Small intestine (tissue), 7 donors: ENCODE measurements around the gene TMEM81. TPM values are rescaled to one million over a fixed set of nuclear protein-coding genes. Genes with fewer than 3 reads are reported as not detected.
A peak's percentile ranks its signal among the peaks of the same experiment; 100 is the strongest.

ENCODE experiments used
- DNase-seq, 2 donors: peaks; one replicate each; pipeline versions ENCODE4 v3.0.0 to v3.0.0-alpha.2; 2013
- FAIRE-seq: peaks from 2 replicates; lab custom pipeline; 2012; peaks lifted over from hg19 to GRCh38; lab: Jason Lieb, UNC
- H3K27ac ChIP-seq, 3 donors: one replicate each; pipeline ENCODE4 v1.5.1; 2013; ENCODE audit warnings: low read length in 2 of 3, mild to moderate bottlenecking in 2 of 3, control low read depth in 1 of 3, inconsistent platforms in 1 of 3, low read depth in 1 of 3, moderate library complexity in 1 of 3
- H3K27me3 ChIP-seq, 3 donors: one replicate each; pipeline ENCODE4 v1.6.1; 2013; ENCODE audit warnings: low read length in 3 of 3, inconsistent platforms in 1 of 3; ENCODE audit not compliant: control insufficient read depth in 3 of 3, insufficient read depth in 3 of 3
- H3K36me3 ChIP-seq, 3 donors: one replicate each; pipeline ENCODE4 v1.6.1; 2013; ENCODE audit warnings: low read length in 3 of 3, inconsistent platforms in 1 of 3, low read depth in 1 of 3, mild to moderate bottlenecking in 1 of 3, moderate library complexity in 1 of 3; ENCODE audit not compliant: control insufficient read depth in 3 of 3, insufficient read depth in 2 of 3
- H3K4me1 ChIP-seq, 3 donors: one replicate each; pipeline ENCODE4 v1.6.1; 2013; ENCODE audit warnings: low read length in 2 of 3, inconsistent platforms in 1 of 3, low read depth in 1 of 3, mild to moderate bottlenecking in 1 of 3, moderate library complexity in 1 of 3; ENCODE audit not compliant: control insufficient read depth in 3 of 3, insufficient read depth in 2 of 3
- H3K4me3 ChIP-seq, 3 donors: one replicate each; pipeline ENCODE4 v1.5.1; 2013; ENCODE audit warnings: low read length in 3 of 3, control low read depth in 1 of 3, inconsistent platforms in 1 of 3, low read depth in 1 of 3, mild to moderate bottlenecking in 1 of 3, moderate library complexity in 1 of 3
- H3K9me3 ChIP-seq, 2 donors: one replicate each; pipeline ENCODE4 v1.6.1; 2013; ENCODE audit warnings: low read depth in 1 of 2, low read length in 1 of 2; ENCODE audit not compliant: control insufficient read depth in 2 of 2, insufficient read depth in 1 of 2
- WGBS, 3 donors: extraction: QIAGEN DNeasy Blood & Tissue Kit; methylation state at CpG; one replicate each; pipeline ENCODE4 v1.1.7; 2013; 5-methylcytosine and 5-hydroxymethylcytosine counted together
- polyA plus RNA-seq, 4 donors: library from polyadenylated mRNA; stranded (reverse) in 3 of 4; unstranded in 1 of 4; fragments of 200-250 nt in 3 of 4; fragments of 120-200 nt in 1 of 4; gene quantifications; one replicate each; pipeline versions ENCODE4 v1.2.1 to v1.2.3, GENCODE V29; 2013
- donor health status: healthy with polysubstance abuse.
- donor health status: control.
- donor health status: control.
- donor health status: Bipolar disorder and iron deficiency.
- donor health status: healthy.

Gene TMEM81
- polyA plus RNA-seq, 4 donors, result 1.4 to 2.8 (median 1.9) TPM

DNA sequence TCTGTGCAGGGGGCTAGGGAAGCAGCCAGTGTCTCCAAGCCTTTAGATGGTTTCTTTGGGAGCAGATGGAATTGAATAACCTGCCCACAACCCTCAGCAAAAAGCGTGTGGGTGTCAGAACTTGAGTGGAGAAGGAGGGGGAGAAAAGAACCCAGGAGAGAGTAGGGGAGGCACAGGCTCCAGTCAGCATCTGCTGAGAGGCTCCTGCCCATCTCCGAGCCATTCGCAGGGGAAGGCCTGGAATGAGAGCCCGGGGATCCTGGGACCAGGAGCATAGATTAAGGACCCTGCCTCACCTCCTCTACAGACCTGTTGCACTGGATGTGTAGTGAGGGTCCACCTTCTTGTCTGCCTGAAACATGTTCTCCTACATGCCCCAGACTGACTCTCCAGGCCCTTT lies 16.3 kb downstream of the TMEM81 start:
- no peak for FAIRE-seq

DNA sequence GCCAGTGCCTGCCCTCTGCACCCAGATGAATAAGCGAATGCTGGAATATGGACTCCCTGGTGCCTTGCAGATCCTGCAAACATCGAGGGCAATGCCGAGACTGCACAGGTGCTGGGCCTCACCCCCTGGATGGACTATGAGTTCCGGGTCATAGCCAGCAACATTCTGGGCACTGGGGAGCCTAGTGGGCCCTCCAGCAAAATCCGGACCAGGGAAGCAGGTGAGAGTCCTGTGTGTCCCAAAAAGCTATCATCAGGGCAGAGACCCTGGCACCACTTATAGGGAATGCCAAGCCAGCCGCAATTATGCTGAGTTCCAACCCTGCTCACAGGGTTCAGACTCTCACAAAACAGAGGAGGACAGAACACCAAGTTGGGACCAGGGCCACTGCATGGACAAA lies 17.2 kb downstream of the TMEM81 start:
- H3K4me3 ChIP-seq, result no peak overlapping the region
- no peak overlapping the region for H3K27ac ChIP-seq
- H3K9me3 ChIP-seq, result no peaks in the 10 kb centered on the region
- no peaks in the 10 kb centered on the region for H3K27me3 ChIP-seq
- DNase-seq (peak in 1 of 2 donors; percentile 22), FAIRE-seq (no peak)
- no peaks in the 10 kb centered on the region for H3K4me1 ChIP-seq
- WGBS, 3 donors, result 43 to 78% (median 60%) methylated on average over 6 of the region's 6 CpGs
- no peaks in the 10 kb centered on the region for H3K36me3 ChIP-seq

More for the DNA sequence above, 16.3 kb downstream of the TMEM81 start:
- Histone ChIP-seq H3K36me3 (no peaks in the 10 kb centered on the region), H3K4me3 (no peak overlapping the region), H3K27ac (no peak overlapping the region), H3K27me3 (no peaks in the 10 kb centered on the region), H3K4me1 (no peaks in the 10 kb centered on the region), H3K9me3 (no peaks in the 10 kb centered on the region)
- DNase-seq, result no peak
- WGBS, 3 donors, result 86 to 92% (median 90%) methylated on average over 4 of the region's 4 CpGs

DNA sequence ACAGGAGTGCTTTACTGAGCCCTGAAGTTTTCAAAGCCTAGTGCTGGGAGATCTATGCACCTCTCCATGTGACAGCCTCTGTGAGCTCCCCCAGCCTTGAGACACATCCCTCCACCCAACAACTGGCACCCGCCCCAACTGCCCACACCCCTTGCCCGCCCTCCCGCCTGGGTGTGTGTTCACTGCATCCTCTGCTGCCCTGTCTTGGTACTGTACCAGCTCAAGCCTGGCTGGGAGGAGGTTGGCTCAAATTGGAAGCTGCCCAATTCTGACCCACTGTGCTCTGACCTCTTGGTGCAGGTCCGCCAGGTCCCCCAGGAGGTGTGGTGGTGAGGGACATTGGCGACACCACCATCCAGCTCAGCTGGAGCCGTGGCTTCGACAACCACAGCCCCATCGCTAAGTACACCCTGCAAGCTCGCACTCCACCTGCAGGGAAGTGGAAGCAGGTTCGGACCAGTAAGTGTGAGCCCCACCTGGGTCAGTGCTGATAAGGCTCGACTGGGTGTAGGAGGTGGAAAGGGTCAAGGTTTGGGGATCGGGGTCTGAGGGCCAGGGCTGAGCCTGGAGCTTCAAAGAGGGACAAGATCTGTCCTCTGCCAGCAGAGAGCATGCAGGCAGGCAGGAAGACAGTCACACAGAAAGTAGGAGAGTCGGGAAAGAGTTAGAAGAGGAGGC lies 18.0 kb downstream of the TMEM81 start:
- 28 to 58% (median 36%) methylated on average over 13 of the region's 13 CpGs for WGBS, 3 donors
- H3K4me1 ChIP-seq, result no peaks in the 10 kb centered on the region
- H3K27ac ChIP-seq, result no peak overlapping the region
- H3K4me3 ChIP-seq, result no peak overlapping the region
- FAIRE-seq (no peak), DNase-seq (no peak)
- no peaks in the 10 kb centered on the region for H3K27me3 ChIP-seq
- H3K9me3 ChIP-seq, result no peaks in the 10 kb centered on the region
- H3K36me3 ChIP-seq, result no peaks in the 10 kb centered on the region

DNA sequence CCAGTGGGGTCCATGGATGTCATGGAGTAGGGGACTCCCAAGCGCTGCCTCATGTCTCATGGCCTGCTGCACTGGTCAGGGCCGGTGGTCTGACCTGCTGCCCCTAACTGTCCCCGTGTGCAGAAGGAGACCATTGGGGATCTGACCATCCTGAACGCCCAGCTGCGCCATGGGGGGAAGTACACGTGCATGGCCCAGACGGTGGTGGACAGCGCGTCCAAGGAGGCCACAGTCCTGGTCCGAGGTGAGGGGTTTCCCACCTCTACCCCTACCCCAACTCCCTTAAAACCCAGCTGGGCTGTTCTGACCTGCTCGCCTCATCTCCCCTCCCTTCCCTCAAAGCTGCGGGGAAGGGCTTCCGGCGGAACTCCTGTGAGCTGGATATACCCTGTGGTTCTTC lies 18.6 kb downstream of the TMEM81 start:
- WGBS, 3 donors, result 87 to 91% (median 91%) methylated on average over 14 of the region's 14 CpGs

DNA sequence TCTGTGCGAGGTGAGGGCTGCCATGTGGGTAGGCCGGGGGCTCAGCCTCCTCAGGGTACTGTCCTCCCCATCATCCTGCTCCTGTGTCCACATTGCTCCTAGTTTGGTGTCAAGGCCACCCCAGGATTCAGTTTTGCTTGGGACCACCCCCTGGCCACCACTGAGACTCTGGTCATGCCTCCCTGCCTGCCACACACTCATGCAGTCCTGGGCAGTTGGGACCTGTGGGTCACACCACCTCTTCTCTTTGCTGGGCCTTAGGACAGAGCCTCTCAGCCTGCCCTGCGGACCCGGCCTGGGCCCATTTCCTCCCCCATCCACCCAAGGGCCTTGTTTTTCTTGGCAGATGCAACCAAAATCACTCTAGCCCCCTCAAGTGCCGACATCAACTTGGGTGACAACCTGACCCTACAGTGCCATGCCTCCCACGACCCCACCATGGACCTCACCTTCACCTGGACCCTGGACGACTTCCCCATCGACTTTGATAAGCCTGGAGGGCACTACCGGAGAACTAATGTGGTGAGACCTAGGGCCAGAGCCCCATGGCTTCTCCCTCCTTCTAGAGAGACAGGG lies 19.4 kb downstream of the TMEM81 start:
- Histone ChIP-seq H3K4me1 (no peaks in the 10 kb centered on the region), H3K27me3 (no peaks in the 10 kb centered on the region), H3K9me3 (no peaks in the 10 kb centered on the region), H3K36me3 (no peaks in the 10 kb centered on the region), H3K27ac (no peak overlapping the region), H3K4me3 (no peak overlapping the region)
- WGBS, 3 donors, result 85 to 90% (median 85%) methylated on average over 9 of the region's 9 CpGs
- FAIRE-seq (no peak), DNase-seq (no peak)

More for the DNA sequence above, 18.6 kb downstream of the TMEM81 start:
- FAIRE-seq, result no peak
- Histone ChIP-seq H3K4me3 (no peak overlapping the region), H3K36me3 (no peaks in the 10 kb centered on the region), H3K9me3 (no peaks in the 10 kb centered on the region), H3K27me3 (no peaks in the 10 kb centered on the region), H3K4me1 (no peaks in the 10 kb centered on the region), H3K27ac (no peak overlapping the region)
- DNase-seq, result no peak

DNA sequence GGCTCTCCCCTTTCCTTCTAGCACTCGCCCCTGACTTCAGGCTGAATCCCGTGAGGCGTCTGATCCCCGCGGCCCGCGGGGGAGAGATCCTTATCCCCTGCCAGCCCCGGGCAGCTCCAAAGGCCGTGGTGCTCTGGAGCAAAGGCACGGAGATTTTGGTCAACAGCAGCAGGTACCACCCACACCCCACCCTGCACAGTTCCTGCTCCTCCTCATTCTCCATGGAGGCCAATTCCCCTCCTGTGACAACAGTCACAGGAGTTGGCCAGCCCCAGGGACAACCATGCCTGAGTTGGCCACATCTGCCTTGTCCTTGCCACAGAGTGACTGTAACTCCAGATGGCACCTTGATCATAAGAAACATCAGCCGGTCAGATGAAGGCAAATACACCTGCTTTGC lies 20.0 kb downstream of the TMEM81 start:
- Histone ChIP-seq H3K4me3 (no peak overlapping the region), H3K27ac (no peak overlapping the region), H3K9me3 (no peaks in the 10 kb centered on the region), H3K36me3 (no peaks in the 10 kb centered on the region), H3K4me1 (no peaks in the 10 kb centered on the region), H3K27me3 (no peaks in the 10 kb centered on the region)
- FAIRE-seq (no peak), DNase-seq (no peak)
- 81 to 83% (median 82%) methylated on average over 11 of the region's 11 CpGs for WGBS, 3 donors

DNA sequence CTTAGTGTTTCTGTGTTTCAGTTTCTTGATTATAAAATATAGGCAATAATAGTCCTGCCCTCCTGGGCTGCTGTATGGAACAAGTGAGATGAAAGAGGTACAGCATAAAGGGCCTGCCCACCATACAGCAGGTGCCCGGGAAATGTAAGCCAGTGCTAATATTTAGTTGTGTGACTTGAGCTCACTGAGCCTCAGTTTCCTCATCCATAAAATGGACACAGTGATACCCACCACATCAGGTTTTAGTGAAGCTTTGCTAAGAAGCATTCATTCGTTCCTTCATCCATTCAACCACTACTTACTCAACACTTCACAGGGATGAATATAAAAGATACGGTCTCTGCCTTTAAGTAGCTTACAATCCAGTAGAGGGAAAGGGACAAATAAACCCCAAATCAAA lies 21.4 kb downstream of the TMEM81 start:
- no peak for FAIRE-seq

DNA sequence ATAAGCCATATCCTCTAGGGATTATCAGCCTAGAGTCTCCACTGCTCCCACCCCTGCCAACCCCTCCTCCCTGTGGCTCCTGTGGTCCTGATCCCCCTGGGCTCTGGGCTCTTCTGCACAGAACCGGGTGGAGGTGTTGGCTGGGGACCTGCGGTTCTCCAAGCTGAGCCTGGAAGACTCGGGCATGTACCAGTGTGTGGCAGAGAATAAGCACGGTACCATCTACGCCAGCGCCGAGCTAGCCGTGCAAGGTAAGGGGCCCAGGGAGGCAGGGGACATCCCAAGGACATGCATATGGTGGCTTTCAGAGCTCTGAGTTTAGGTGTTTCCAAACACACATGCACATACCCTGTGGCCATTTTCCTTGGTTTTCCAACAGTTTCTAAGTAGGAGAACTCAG lies 21.9 kb downstream of the TMEM81 start:
- Histone ChIP-seq H3K9me3 (no peaks in the 10 kb centered on the region), H3K4me3 (no peak overlapping the region), H3K27me3 (no peaks in the 10 kb centered on the region), H3K27ac (no peak overlapping the region), H3K4me1 (no peaks in the 10 kb centered on the region), H3K36me3 (no peaks in the 10 kb centered on the region)
- DNase-seq (no peak), FAIRE-seq (no peak)
- 90 to 94% (median 90%) methylated on average over 8 of the region's 8 CpGs for WGBS, 3 donors

More for the DNA sequence above, 21.4 kb downstream of the TMEM81 start:
- Histone ChIP-seq H3K4me3 (no peak overlapping the region), H3K4me1 (no peaks in the 10 kb centered on the region), H3K27me3 (no peaks in the 10 kb centered on the region), H3K27ac (no peak overlapping the region), H3K9me3 (no peaks in the 10 kb centered on the region), H3K36me3 (no peaks in the 10 kb centered on the region)
- DNase-seq, result no peak
- WGBS, 3 donors, result 84 to 89% (median 84%) methylated on average over 3 of the region's 3 CpGs
